ENCODE measurements around the gene METTL15.
"Not testable (repeated sequence)": the region's sequence is repeated elsewhere in the genome, so short reads cannot be mapped to it uniquely, and the experiment has no call there.

The METTL15 gene

GRCh38 chr11:28223994-28224393 is 115.8 kb downstream of the METTL15 start:
- DNase-seq: no peak

GRCh38 chr11:28227460-28227859 is 119.3 kb downstream of the METTL15 start:
- DNase-seq: no peak

DNA sequence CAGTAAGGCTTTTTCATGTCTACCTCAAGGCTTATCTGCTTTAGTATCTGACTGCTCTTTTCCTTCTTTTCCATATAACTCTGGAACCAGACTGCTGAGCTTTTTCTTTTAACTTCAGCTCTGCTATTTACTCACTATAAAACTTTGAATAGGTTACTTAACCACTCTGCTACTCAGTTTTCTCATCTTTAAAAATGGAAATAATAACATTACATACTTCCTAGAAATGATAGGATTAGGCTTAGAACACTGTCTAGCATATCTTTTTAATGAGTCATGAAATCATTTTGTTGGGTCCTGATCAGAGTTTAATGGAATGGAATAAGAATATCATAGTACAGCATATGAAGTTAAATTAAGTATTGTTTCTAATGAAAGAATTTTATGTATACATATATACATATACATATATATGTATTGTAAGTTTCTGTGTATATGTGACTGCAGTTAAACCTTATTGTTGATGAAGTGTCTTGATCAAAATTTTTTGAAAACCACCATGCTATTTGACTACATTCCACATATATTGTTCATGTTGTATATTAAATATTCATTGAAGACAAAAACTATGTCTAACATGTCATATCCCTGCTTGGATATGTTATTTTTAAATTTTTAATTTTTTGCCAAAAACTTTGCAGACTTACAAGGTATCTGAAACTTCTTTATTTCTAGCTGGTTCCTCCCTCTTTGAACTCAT is 120.2 kb downstream of the METTL15 start:
- DNase-seq: no peak

DNA sequence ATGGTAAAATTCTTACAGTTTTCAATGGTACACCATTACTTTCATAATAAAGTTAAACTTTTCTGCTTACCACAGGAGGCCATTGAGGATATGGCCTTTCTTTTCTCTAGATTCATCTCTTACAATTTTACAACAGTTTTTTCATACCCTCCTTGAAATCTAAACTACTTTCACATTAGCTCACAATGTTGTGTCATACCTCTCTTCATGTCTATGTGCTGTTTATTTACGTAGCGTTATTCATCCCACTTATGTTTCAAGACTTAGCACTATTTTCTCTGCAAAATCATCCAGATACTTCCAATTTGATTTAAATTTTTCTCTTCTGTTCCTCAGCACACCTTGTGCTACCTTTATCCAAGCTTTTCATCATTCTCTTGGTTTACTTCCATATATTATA is 123.3 kb downstream of the METTL15 start:
- DNase-seq: no peak

GRCh38 chr11:28232649-28233048 is 124.5 kb downstream of the METTL15 start:
- DNase-seq: no peak

DNA sequence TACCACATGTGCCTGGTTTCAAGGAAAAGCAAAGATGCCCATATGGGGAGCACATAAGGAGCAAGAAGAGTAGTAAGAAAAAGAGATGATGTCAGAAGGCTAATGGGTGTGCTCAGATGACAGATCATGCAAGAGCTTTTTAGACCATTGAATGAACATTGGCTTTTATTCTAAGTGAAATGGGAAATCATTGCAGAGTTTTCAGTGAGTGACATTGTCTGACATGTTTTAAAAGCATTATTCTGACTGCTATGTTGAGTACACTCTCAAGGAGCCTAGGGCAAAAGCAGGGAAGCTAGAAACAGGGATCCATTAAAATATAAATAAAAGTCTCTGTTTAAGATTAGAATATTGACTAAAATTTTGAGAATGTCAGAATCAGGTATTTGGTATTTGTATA is 133.6 kb downstream of the METTL15 start:
- no peak for DNase-seq

GRCh38 chr11:28242596-28242995 is 134.4 kb downstream of the METTL15 start:
- no peak for DNase-seq

DNA sequence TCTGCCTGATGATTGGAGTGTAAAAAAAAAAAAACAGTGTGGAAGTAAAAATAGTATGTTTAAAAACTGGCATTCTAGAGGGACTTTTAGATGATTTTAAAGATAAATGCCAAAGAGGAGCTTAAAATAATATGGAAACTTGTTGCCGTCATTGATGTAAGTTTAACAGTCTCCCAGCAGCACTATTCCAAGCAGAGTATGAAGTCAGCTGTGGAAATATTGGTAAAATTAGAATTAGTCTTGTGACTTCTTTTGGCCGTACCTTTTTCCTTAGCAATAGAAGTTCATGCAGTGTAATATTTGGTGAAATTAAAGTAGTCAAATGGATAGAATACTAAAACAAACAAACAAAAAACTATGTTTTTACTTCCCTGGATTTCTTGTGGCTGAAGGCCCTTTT is 134.9 kb downstream of the METTL15 start:
- no peak for DNase-seq

DNA sequence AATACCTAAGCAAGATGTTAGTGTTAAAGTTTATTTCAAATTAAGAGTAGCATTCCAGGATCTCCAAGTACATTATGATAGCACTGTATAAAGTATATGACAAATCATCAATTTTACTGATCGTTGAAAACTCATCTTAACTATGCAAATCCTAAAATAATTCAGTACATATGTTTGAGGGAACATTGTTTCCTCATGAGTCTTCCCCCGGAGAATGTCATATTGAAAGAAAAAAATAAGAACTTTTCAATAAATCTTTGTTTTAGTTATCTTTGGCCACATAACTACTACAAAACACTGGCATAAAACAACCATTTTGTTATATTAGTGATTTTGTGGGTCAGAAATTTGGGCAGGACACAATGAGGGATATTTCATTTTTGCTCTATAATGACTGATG is 135.4 kb downstream of the METTL15 start:
- no peak for DNase-seq

GRCh38 chr11:28245131-28245530 is 136.9 kb downstream of the METTL15 start:
- no peak for DNase-seq

DNA sequence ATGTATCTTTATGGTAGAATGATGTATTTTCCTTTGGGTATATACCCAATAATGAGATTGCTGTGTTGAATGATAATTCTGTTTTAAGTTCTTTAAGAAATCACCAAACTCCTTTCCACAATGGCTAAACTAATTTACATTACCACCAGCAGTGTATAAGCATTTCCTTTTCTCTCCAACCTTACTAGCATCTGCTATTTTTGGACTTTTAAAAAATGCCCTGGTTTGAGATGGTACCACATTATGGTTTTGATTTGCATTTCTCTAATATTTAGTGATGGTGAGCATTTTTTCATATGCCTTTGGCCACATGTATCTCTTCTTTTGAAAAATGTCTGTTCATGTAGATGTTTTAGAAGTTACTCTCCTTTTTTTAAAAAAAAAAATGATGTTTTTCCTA is 142.0 kb downstream of the METTL15 start:
- DNase-seq: no peak

DNA sequence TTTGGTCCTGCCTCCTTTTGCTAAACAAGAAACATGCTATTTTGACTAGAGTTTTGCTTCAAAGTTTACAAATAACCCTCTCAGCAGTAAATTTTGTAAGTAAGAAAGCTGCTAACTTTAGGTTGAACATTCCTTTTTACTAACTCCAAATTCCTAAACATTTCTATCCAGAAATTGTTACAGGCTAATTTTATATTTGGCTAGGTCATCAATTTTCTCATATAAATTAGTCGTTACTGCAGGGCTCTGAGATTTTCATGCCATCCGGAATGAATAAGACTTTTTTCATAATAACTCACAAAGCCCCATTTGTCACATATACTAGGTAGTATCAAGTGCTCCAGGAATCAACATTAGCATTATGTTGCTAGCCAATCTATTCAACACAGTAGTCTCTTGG is 143.1 kb downstream of the METTL15 start:
- DNase-seq: no peak

GRCh38 chr11:28257761-28258160 is 149.6 kb downstream of the METTL15 start:
- no peak for DNase-seq

DNA sequence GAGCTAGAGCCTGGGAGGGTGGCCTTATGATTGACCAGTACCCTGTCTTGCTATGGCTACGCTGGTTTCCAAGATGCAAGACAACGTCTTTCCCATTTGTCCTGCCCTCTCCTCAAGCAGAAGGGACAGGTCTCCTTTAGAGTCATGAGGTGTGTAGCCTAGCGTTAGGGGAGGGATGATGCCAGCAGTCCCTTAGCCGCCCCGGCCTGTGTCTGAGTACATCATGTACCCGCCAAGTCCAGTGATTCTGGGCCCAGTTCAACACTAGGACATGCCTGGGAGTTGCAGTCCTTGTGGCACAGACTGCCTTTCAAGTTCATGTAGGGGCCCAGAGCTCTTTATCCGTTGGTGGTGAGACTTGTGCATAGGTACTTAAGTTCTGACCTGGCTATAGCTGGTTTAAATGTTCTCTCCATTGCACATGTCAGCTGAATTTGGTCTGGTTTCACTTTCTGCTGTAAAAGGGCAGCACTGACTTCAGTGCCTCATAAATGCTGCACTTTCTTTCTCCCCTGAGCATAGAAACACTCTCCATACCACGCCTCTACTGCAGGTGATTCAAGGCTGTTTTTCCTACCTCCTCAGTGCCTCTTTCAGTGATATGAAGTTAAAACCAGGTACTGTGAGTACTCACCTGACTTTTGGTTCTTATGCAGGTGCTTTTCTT is 151.1 kb downstream of the METTL15 start:
- no peak for DNase-seq

GRCh38 chr11:28268925-28269324 is 160.7 kb downstream of the METTL15 start:
- no peak for DNase-seq

DNA sequence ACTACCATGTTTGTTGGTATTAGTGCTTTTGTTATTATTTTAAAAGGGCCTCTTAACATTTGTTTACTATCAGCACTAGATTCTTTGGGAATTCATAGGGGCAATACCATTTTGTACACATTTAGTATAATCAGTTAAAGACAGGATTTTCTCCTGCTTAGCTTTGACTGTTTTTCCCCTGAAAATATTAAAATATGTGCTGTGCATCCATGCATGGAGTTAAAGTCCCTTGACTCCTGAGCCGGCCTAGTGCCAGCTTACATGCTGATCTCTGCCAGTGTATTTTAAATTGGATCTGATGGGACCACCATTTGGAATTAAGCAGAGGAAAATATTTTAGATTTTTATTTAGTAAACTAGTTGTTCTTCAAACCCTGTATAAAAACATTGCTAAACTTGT is 161.4 kb downstream of the METTL15 start:
- no peak for DNase-seq

- DNase-seq: not testable (repeated sequence)
Observed at GRCh38 chr11:28272247-28272646, 164.1 kb downstream of the METTL15 start.

DNA sequence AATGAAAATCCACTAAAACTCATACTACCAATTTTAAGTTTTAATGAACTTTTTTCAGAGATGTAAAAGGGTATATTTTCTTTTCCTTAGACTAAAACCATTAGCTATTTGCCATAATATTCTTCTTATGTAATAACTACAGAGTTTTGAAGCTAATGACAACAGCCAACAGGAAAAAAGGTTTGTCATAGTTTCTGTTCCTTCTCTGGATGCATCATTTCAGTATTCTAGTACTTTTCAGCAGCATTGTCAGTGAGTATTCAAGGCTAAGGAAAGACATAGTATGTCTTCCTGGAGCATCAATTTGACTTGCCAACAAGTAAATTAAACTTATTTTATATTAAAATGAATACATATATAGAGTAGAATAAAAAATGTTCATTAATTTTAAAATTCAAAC is 166.0 kb downstream of the METTL15 start:
- no peak for DNase-seq

DNA sequence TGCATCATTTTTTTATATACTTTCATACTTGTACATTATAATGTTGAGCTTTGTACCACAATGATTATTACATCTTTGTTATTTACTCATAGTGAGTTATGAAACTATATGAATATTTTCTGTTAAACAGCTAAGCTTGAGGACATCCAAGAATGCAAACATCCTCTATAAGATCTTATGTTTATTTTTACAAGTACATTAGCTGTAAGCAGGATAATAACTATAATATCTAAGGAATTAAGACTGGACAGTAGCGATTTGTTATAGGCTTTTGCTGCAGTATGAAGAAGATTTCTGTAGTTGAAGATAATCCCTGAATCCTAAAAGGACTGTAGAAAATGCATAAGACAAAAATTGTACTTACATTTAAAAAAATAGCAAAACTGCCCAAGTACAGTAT is 176.0 kb downstream of the METTL15 start:
- no peak for DNase-seq

GRCh38 chr11:28289444-28289843 is 181.3 kb downstream of the METTL15 start:
- DNase-seq: no peak

GRCh38 chr11:28290995-28291394 is 182.8 kb downstream of the METTL15 start:
- not testable (repeated sequence) for DNase-seq

DNA sequence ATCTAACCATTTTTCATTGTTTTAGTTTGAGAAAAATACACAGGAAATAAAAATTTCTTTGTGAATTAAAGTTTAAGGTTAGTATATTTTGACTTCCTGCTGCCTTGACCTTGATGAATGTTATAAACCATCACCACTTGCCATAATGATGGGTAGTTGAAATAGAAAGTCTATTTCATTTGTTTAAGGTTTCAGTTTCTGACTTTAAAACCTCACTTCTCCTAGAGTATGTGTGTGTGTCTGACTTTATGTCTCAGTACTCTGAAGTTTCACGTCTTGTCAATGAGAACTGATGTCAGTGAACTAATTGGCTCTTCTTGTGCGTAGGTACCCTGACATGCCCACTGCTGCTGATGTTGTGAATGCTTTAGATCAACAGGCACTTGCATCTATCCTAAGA is 188.2 kb downstream of the METTL15 start:
- no peak for DNase-seq

- DNase-seq: no peak
Observed at GRCh38 chr11:28298209-28298608, 190.0 kb downstream of the METTL15 start.

DNA sequence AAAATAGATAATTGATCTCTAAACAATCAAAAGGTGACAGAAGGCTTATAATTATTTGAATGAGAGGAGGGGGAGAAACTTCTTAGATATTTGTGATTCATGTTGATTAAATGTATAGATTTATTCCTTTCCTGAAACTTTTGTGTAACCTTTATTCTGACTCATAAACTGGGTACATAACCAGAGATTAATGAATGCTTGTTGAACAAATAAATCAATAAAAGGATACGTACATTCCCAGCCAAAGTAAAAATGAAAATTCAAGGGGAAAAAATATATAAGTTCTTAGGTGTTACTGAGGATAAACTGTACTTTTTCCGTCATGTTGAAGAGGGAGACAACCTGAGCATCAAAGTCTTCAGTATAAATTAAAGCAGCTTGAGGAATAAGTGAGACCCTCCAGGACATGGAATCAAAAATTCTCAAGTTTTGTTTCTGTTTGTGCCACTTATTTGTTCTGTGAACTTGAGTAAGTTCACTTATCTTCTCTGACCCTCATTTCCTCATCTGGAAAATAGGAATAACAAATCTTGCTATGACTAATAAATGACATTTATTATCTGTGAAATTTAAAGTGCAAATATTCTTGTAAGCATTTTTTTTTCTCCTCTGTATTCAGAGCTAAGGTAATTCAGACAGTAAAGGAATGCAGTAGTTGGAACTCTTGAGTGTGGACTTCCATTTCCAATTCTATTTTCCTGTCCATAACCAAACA is 195.4 kb downstream of the METTL15 start:
- no peak for DNase-seq

Data from NCI-H1048 (cell line).